Hematopoietic multipotent progenitor cell treated with erythropoietin and hydrocortisone succinate and interleukin-3 and kit ligand, for 6 days (in vitro differentiated cells): ENCODE measurements around the gene MACO1.
A peak's percentile ranks its signal among the peaks of the same experiment; 100 is the strongest.

Experiments used
- DNase-seq: peaks from one replicate; pipeline ENCODE4 v3.0.0-alpha.2; 2015

The MACO1 gene

DNA sequence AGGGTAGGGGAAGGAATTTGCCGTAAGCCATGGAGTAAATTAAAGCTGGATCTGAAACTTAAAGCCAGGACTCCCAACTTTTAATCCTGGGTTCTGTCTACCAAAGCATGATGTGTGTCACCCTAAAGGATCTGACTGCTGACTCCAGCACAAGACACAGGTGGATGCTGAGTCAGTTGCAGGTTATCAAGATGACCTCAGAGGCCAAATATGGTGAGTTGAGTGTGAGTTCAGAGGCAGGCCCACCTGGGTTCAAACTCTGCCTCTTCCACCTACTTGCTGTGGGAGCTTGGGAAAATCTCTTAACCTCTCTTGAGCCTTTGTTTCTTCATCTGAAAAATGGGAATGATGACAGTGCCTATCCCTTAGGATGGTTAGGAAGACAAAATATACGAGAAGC is 96.1 kb downstream of the MACO1 start:
- no peak for DNase-seq

DNA sequence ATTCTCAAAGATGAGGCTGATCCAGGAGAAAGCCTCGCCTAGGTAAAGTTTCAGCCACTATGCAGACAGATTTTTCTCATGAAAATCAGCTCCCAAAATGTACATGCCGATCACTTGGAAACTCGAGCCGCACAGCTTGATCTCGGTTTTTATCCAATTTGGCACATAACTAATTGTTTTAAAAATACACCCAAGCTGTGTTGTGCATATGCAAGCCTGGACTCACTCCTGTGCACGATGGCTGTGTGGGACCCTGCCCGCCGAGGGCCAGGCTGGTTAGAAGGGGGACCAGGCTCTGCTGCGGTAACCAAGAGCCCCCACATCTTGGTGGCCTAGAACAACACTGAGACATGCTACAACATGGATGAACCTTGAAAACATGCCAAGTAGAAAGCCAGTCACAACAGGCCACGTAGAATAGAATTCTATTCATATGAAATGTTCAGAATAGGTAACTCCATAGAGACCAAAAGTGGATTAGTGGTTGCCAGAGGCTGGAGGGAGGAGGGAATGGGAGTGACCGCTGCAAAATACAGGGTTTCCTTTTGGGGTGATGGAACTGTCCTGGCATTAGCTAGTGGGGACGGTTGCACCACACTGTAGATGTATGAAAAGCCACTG is 96.6 kb downstream of the MACO1 start:
- no peak for DNase-seq

DNA sequence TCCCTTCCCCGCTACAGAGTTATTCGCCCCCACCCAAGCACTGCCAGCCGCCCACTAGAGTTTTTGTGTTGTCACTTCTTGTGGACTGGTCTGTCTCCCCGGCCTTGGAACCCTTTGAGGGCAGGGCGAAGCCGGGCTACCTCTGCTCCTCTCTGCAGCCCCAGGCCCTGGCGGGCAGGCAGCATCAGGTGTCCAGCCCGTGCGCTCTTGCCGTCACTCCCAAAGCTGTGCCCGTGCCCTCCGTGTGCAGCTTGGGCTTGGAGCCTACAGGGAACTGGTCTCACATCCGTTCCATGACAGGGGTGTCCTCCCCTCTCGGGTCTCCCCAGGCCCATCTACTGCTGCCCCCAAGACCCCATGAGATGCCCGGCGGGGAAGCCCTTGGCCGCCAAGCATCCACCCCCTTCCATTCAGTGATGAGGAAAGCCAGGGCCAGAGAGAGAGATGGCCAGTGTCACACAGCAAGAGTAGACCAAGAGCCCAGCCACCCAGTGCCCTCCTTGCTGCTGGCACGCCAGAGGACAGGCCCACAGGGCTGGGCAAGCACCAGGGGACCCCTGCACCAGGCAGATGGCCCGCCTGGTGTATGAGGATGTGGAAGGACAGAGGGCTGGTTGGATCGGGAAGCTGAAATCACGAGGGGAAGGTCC is 97.4 kb downstream of the MACO1 start:
- no peak for DNase-seq

DNA sequence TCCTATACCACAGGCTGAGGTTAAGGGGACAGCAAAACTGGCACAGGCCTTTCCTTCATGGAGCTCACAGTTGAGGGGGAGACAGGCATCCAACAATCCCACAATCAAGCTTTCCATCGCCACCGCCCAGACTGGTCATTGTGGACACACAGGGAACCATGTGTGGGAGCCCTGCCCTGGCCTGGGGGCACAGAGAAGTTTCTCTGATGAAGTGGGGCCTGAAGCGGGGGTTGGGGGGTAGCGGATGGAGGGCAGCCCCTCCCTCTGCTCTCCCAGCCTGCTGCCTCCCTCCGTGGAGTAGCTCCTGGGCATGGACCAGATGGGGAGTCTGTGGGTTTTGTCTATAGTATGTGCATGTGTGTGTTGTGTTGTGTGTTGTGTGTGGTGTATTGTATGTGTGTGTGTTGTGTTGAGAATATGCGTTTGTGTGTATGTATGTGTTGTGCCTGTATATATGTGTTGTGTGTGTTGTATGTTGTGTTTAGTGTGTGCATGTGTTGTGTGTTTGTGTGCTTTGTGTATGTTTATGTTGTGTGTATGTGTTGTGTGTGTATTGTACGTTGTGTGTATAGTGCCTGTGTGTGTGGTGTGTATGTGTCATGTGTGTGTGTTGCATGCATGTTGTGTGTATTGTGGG is 98.3 kb downstream of the MACO1 start:
- no peak for DNase-seq

DNA sequence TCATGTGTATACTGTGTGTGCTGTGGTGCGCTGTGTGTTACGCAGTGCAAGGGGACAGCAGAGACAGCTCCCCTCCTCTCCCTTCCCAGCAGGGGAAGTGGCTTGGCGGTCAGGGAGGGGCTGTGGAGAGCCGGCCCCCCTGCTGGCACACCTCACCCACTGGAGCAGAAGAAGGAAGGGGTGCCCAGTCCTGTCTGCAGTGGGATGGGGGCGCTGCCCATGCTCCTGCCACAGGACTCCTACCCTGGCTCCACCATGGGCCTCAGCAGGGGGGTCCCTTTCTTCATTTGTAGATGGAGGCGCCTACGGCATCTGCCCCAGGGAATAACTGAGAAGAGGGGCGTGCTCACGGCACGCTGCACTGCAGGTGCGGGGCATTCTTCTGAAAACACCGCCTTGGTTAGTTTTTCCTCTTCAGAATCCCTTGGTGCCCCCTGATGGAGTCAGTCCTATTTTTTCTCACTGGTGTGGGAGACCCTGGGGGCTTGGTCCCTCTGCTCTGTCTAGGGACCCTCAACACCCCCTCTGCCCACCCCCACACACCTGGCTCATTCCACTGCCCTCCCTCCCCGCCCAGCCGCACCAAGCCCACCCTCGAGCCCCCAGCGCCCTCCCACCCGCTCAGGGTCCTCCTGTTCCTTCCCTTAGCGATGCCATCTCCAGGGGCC is 99.0 kb downstream of the MACO1 start:
- no peak for DNase-seq

DNA sequence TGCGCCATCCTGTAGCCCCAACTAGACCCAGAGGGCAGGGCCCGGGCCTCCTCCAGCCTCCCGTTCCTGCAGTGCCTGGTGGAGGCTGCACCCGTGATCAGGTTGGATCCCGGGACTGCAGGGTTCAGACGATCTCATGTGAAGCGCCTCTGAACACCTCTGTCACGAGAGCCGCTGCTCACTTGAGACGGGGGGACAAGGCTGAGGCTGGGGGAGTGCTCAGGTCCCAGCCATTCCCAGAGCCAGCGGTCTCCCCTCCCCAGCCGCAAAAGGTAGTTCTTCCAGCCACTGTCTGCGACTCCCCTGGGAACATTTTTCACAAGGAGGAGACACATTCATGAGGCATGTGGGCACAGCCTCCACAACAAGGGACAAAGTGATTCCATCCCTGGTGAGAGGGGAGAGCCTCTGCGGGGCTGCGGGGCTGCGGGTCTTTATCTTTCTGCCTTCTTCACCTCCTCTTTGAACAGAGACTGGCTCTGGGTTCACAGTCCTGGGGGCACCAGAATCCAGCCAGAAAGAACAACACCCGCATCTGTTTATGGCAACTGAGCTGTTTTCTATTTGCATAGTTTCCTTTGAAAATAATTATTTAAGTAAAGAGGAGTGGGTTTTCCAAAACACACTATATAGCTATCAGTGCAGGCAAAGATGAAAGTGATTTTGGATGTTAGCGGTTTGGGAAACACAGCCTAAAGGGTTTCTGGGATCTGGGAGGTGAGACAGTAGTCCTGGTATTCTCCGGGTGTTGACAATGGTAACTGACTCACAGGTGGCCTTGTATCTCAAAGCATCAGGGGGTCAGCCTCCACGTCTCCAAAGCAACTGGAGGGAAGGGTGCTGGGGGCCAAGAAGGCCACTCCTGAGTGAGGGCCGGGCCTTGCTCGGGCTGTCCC is 99.7 kb downstream of the MACO1 start:
- no peak for DNase-seq

DNA sequence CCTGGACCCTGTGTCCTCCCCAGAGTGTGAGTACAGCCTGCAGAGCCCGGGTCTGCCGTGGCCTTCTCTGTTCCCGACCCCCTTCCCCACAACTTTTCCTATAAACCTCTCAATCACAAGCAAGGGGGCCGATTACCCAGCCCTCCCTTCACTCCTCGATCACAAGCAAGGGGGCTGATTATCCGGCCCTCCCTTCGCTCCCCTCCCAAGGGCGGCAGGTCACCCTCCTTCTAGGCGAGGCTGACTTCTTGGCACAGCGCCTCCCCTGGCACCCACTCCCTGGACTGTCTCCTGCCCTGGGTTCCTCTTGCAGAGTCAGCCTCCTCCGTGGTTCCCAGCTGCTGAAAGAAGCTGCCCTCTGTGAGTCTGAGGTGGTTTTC is 100.4 kb downstream of the MACO1 start:
- DNase-seq = no peak

DNA sequence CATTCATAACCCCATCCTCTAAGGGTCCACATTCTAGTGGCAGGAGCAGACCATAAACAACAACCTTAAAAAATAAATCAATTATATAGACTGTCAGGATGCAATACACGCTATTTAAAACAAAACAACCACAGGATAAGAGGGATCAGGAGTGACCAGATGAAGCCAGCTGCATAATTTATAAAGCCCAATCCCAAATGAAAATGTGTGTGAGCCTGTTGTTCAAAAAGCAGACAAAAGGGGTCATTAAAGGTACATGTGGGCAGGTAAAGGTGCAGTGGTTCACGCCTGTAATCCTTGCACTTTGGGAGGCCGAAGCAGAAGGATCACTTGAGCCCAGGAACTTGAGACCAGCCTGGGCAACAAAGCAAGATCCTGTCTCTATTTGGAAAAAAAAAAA is 102.3 kb downstream of the MACO1 start:
- no peak for DNase-seq

DNA sequence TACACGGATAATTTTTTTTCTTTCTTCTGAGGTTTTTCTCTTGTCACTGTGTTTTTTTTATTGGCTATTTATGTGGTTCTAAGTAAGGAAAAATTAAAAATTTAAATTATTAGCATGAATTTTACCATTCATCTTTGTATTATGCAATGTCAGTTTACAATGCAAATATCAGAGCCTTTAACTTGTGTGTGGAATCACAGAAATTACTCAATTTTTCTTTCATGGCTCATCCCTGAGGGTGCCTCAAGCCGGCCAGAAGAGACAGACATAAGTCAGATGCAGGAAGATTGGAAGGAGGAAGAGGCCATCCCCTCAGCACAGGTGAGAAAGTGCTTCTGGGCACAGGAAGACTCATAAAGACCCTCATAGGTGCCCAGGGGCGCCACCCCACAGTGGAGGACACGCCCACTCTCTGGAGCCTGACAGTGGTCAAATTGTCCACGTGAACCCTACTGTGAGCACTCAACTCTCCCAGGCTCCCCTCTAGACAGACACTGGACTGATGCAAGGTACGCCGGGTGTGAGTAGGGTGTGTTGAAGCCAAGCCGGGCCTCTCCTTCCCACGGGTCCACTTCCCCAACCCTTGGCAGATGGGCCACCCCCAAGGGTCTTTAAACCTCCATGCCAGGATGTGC is 103.2 kb downstream of the MACO1 start:
- no peak for DNase-seq

DNA sequence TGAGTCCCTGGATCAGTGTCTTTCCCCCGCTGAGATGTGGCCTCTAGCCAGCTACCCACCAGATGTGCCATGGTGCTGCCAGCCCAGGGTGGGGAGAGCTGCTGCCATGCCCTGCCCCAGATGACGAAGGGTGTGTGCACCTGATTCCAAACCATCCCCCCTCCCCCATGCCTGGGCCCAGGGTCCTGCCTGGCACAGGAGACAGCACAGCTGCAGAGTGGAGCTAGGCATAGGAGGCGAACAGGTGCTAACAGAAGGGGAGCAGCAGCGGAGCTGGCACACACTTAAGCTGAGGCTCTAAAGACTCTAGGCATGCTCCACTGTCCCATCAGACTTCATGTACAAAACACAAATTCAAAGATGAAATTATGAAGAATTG is 103.7 kb downstream of the MACO1 start:
- no peak for DNase-seq

DNA sequence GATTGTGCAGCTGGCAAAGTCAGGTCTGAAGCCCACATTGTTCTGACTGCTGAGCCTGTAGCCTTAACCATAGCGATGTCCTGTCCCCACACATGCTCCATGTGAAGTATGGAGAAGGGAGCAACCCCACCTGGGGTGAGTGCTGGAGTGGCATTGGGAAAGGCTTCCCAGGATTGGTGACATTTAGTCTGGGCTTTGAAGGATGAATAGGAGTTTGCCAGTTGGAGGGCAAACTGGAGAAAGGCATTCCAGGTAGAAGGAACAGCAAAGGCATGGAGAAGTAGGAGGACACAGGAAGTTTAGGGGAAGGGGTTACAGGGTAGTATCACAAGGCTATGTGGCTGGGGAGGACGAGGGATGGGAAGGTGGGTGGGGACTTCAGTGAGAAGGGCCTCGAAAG is 105.4 kb downstream of the MACO1 start:
- DNase-seq = no peak

DNA sequence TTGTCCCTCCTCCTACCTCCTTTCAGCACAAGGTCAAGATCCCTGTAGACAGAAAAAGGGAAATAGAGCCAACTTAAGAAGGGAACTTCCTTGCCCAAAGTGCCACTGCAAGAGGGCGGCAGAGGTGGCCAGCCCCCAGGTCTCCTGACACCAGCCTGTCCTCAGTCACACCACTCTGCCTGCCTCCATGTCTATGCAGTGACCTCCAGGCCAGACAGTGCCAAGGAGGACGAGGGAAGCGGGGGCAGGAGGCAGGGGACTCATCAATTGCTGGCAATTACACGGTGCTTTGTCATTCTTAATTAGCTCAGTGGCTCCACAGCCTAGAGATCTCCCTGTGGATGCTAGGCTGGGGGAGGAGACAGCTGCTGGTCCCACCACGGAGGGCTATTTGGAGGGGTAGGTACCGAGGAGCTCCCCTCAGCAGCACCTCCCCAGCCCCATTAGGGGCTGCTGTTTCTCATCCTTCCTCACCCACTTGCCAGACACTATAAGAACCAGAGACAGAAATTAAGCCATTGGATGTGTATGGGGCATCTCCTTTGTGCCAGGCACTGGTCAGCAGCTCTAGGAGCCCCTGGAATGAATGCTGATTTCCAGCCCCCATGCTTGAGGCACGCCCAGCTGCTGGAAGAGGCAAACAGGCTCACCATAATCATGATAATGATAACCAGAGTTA is 106.6 kb downstream of the MACO1 start:
- no peak for DNase-seq

DNA sequence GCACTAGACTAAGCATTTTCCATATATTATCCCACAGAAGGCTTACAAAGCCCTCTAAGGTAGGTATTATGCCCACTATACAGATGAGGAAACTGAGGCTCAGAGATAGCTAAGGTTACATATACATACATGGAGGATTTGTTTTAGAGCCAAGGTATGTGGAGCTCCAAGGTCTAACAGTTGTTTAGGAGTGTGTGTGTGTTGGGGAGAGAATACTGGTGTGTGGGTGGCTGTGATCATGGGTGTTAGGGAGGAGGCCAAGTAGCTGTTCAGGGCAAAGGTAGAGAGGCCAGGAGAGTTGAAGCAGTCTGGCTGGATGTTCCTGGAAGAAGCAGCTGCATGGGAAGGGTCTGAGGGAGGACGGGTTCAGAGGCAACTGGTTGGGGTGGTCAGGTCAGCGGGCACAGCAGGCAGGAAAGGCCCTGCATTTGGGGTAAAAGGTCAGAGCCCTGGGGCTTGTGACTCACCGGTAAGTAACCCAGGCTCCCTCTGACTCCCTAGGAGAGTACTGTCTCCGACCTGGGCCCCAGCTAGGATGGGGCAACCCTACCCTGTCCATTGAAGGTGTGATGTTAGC is 107.6 kb downstream of the MACO1 start:
- no peak for DNase-seq

DNA sequence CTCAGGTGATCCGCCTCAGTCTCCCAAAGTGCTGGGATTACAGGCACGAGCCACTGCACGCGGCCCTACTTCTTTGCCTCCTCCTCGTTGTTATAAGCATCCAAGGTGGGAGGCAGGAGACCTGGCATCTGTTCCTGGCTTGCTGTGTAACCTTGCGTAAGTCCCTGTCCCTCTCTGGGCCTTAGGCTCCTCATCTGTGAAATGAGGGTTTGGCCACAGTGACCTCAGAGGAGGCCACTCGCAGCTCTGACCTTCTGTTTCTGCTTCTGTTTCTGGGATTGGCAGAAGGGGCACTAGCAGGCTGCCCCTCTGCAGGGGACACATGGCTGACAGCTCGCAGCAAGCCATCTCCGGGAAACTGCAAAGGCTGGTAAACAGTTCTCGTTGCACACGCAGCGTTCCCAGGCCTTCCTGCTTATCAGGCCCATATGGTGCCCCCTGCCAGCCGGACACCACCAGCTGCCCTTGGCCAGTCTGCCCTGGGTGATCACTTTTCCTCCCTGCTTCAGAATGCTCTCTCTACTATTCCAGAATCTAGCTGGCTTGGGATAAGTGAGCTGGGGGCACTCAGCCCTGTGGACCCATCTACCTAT is 110.1 kb downstream of the MACO1 start:
- no peak for DNase-seq

DNA sequence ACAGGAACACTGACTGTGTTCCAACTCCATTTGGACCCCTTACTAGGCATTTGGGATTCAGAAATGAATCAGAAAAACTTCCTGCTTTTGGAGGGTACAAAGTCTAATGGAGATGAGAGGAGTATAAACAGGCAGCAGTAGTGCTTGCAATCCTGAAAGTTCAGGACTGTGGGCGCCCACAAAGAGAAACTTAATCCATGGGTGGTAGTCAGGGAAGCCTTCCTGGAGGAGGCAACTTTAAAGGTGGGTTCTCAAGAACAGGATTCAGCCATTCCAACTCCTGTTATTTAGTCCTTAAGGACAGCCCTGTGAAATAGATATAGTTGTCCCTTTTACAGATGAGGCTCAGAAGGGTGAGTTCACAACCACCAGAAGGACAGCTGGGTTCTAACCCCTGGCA is 110.7 kb downstream of the MACO1 start:
- no peak for DNase-seq

DNA sequence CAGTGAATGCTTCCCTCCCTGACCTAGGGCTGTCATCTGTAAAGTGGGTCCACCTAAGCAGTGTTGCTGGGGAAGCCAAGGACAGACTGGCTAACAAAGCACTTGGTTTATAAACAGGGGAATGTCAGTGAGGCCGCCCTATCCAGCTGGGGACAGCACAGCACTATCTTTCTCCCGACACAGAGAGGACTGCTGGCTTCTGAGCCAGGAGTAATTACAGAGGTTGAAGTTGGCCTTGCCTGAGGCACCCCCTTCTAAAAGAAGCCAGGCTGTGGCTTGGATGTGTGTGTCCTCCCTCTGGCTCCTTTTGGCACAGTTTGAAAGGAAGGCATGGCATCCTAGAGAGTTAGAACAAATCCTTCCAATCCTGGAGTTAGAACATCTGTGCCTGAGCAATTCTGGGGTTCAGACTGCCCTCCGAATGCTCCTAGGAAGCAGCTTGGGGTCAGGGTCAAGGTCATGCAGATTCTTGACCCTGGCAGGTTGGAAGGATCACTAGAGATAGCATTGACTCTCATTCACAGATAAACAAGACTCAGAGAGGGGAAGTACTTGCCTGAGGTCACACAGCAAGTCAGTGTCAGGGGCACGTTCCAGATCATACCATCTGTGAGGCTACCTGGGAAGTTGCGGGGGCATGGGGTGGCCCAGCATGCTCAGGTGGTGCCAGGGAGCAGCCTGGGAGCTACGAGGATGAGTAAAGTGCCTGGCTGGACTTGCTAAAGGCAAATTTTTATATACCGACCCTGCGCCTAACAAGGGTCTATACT is 111.4 kb downstream of the MACO1 start:
- no peak for DNase-seq

DNA sequence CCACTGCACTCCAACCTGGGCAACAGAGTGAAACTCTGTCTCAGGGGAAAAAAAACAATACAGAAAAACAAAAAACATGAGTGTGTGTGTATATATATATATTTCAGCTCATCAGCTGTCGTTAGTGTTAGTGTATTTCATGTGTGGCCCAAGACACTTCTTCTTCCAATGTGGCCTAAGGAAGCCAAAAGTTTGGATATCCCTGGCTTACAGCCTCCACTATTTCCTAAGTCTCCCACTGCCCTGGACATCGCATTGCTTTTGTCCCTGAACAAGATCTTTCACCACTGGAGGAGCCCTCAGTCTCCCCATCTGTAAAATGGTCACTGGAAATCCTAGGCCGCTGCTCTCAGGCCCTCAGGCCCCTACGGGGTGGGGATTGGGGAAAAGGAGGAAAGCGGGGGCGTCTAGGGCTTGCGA is 112.3 kb downstream of the MACO1 start:
- no peak for DNase-seq

DNA sequence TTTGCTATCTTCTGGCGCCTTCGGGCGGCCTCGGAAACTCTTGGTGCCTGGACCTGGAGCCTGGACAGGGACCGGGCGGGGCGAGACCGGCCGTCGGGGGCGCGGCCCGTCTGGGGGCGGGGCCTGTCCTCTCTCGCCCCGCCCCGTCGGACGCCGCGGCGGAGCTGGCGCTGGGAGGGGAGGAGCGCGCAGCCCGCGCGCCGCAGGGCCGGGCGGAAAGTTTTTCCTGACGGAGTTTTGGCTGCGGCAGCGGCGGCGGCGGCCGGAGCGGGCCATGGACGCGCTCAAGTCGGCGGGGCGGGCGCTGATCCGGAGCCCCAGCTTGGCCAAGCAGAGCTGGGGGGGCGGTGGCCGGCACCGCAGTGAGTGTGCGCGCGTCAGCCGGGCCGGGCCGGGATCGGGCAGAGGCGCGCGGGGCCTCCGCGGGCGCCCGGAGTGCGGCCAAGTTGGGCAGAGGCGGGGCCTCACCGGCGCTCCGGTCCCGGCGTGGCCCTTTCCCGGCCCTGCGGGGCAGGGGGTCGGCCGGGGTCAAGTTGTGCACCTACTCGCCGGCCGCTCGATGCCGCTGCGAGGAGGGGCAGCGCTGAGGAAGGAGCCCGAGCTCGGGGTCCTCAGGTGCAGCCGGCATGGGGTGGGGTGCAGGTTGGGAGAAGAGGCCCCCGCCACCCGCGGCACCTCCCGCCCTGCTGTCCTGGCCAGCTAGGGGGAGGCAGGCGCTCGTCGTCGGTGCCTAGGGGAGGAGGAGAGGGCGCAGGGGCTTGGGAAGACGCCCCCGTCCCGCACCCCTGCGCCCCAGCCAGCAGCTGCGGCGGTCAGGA is 112.9 kb downstream of the MACO1 start, which contains the start of gene LDLRAP1:
Gene LDLRAP1 (plus strand): TSS at position 182 of the 818 bp plus-strand sequence. CDS start 93 bp downstream, at position 275.
- peak; percentile 82 for DNase-seq

DNA sequence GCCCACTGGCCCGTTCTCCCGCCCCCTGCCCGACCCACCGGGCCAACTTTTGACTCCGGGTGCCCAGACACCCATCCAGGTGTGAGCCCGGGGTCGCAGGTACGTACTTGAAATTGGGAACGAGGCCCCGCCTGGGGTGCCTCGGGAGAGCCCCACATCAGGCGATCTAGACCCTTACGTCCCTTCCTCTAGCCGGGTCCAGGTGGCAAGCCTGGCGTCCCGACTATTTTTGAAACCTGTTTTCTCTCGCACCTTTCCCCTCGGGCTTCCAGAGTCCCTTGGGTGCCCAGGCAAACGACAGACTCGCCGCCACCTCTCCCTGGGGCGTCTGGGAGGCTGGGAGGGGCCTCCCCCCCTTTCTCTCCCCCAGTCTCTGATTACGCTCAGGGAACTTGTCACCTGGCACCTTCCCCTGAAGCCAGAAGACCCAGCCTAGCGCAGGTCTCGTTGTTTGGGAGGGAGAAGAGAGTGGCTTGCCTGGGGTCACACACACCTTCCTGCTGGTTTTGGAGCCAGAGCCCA is 113.6 kb downstream of the MACO1 start:
- no peak for DNase-seq
